Kidney capillary endothelial cell (primary cell): ENCODE data around the gene IAH1.
"Not testable (repeated sequence)": the region's sequence is repeated elsewhere in the genome, so short reads cannot be mapped to it uniquely, and the experiment has no call there.

Experiments
- DNase-seq: peaks from one replicate; pipeline ENCODE4 v3.0.0-alpha.2; 2018; ENCODE audit warnings: low spot score

Gene IAH1

GRCh38 chr2:9473308-9473984, 905 bp upstream of the IAH1 start:
- DNase-seq, result no peak

GRCh38 chr2:9473985-9474360, 378 bp upstream of the IAH1 start:
- peak; percentile 13 for DNase-seq

- no peak for DNase-seq
Observed at GRCh38 chr2:9477914-9478313, 3.6 kb downstream of the IAH1 start.

GRCh38 chr2:9478526-9478925, 4.2 kb downstream of the IAH1 start:
- DNase-seq, result no peak

GRCh38 chr2:9480157-9480556, 5.8 kb downstream of the IAH1 start:
- DNase-seq, result no peak

- DNase-seq, result no peak
Observed at GRCh38 chr2:9483107-9483506, 8.8 kb downstream of the IAH1 start.

DNA sequence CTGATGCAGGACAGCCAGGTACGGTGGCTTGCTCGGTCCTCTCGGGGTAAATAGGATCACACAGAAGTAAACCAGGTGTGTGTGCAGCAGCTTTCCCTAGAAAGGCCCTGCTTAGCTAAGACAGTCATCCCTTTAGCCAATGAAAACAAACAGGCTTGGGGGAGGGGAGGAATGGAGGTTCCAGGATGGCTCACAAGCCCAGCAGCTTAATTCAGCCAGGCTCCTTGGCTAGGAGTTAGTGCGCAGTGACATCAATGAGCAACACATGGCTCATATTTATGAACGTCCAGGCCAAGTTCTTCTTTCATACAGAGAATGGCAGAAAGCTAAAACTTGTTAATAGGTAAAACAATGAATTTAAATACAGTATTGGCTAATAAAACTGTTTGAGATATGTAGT, 10.2 kb downstream of the IAH1 start:
- DNase-seq, result no peak

- DNase-seq, result no peak
Observed at GRCh38 chr2:9488583-9489547, 14.5 kb downstream of the IAH1 start.

DNA sequence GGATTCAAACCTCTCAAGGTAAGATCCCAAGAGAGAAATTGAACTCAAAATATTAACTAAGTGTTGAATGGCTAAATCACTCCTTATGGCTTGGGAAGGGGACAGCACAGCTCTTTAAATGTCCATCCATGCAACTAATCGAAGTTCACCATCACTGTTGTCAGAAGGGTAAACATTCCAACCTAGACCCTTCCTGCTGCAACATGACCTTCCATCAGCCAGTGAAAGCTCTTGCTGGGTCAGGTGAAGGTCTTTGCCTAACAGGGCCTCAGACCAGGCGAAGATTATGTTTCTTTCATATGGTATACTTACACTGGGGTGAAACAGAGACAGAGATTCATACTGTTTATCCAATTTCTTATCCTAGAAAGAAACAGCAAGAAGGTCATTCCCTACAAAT, 16.4 kb downstream of the IAH1 start:
- no peak for DNase-seq

DNA sequence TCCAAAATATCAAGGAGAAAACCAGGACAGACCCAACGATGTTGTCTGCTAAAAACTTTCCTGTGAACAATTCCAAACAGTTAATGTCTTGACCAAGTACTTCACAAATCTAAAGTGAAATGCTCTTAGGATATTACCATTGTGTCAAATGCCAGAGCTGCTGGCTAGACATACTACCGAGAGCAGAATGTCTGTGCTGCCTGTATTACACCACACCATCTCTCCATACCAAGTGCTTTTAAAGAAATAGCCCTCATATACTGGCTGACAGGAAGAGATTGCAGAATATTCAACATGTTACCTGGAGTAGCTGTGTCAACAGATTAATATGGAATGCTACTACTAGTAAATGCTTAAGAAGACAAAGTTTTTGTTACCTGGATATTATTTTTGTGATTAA, 18.6 kb downstream of the IAH1 start:
- DNase-seq, result no peak

- no peak for DNase-seq
Observed at GRCh38 chr2:9493478-9493877, 19.1 kb downstream of the IAH1 start.

DNA sequence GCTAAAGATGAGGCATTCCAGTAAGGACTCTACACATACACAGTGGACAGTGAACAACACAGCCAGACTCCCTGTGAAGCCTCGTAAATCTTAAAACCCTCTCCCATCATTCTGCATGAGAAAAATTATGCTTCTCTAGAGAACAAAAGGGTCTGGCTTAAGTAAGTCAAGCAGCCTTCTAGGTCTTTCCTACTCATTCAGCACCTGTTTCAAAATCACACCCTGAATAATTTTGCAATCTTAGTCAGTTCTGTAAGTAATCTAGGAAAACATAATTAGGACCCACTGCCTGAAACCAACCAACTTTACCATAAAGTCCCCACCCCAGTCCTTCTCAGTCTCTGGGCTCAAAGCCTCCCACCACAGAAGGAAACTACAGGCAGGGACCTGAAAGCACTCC, 19.7 kb downstream of the IAH1 start:
- DNase-seq, result no peak

DNA sequence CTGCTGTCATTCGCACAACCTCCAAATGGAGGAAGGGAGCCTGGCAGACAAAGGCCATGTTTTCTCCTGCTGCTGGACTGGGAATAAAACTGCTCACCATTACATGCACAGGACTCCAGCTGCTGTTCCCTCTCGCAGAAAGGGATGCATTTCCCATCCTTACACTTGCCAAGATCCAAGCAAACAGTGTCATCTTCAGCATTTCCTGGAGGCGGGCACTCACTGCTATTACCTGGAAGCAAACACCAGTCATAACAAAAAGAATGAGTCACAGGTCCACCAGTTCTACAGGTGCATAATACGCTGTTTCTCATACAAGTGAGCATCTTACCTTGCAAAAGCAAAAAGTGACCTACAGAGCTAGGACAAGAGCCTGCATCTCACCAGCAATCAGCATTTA, 22.7 kb downstream of the IAH1 start:
- DNase-seq, result no peak

- DNase-seq, result no peak
Observed at GRCh38 chr2:9498210-9498609, 23.9 kb downstream of the IAH1 start.

DNA sequence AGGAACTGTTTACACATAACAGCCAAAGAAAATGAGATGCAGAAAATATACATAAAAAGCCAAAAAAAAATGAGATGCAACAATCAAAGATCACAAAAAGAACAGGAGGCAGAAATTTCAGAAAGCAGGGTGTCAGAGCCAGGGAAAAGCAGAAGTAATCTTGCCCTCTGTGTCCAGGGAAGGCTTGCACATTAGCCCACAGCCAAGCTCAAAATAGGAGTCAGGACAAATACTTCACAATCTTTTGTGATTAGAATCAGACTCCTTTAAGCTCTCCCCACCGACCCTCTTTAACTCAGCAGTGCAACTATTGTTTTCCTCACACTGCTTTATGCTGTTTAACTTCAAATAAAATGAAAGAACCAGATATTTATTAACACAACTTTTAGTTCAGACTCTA, 34.6 kb downstream of the IAH1 start:
- DNase-seq, result no peak

- DNase-seq, result not testable (repeated sequence)
Observed at GRCh38 chr2:9513946-9514345, 39.6 kb downstream of the IAH1 start.

GRCh38 chr2:9517118-9517782, 42.9 kb downstream of the IAH1 start:
- DNase-seq, result no peak

GRCh38 chr2:9518163-9518562, 43.8 kb downstream of the IAH1 start:
- DNase-seq, result no peak

DNA sequence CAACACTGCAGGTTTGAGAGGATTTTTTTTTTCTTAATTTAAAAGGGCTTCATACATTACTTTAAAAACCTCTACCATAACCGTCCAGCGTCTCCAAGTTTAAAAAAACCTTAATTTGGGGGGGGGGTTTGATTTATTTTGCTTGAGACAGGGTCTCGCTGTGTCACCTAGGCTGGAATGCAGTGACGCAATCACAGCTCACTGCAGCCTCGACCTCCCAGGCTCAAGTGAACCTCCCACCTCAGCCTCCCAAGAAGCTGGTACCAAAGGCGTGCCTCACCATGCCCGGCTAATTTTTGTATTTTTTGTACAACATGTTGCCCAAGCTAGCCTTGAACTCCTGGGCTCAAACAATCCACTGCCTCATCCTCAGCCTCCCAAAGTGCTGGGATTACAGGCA, 44.4 kb downstream of the IAH1 start:
- DNase-seq, result no peak

DNA sequence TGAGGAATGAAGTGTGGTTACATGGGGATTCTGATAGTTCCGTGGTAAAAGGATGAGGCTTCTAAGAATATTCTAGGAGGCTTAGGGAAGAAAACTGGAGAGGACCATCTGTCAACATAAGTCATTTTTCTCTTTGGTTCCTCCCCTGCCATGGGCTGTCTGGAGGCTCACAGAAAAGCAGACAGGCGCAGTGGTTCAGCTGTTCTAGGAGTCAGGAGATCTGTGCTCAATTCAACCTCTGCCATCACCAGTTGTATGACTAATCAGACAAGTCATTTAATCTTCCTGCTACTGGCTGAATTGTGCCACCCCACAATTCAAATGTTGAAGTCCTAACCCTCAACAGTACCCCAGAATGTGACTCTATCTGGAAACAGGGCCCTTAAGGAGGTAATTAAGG, 44.9 kb downstream of the IAH1 start:
- no peak for DNase-seq

- no peak for DNase-seq
Observed at GRCh38 chr2:9524291-9524690, 49.9 kb downstream of the IAH1 start.

GRCh38 chr2:9525266-9525665, 50.9 kb downstream of the IAH1 start:
- no peak for DNase-seq
